Naive B cell (primary cell): ENCODE measurements around the gene CDKN2AIPNL. TPM values are rescaled to one million over a fixed set of nuclear protein-coding genes. Genes with fewer than 3 reads are reported as not detected.
"Not testable (repeated sequence)": the region's sequence is repeated elsewhere in the genome, so short reads cannot be mapped to it uniquely, and the experiment has no call there.

Source experiments
- ATAC-seq, 2 donors: fragments of 150-1000 bp; cut with Tn5 transposase; 2 replicates each; pipeline ENCODE4 v1.10.0; 2021; ENCODE audit warnings: low read depth in 2 of 2, mild to moderate bottlenecking in 2 of 2, moderate library complexity in 2 of 2
- DNase-seq: peaks from one replicate; pipeline ENCODE4 v3.0.0; 2022
- H3K27ac Mint-ChIP-seq, 6 donors: one replicate each; pipeline ENCODE4 v1.8.0; 2020 to 2022; ENCODE audit warnings: mild to moderate bottlenecking in 6 of 6, mixed read lengths in 6 of 6, moderate library complexity in 5 of 6, inconsistent platforms in 2 of 6
- H3K27me3 Mint-ChIP-seq, 3 donors: one replicate each; pipeline ENCODE4 v1.8.0; 2021 to 2022; ENCODE audit warnings: mixed read lengths in 3 of 3, mild to moderate bottlenecking in 1 of 3
- H3K36me3 Mint-ChIP-seq, 2 donors: one replicate each; pipeline ENCODE4 v1.8.0; 2020 to 2022; ENCODE audit warnings: mixed read lengths in 2 of 2, inconsistent platforms in 1 of 2, mild to moderate bottlenecking in 1 of 2
- H3K4me1 Mint-ChIP-seq, 3 donors: one replicate each; pipeline ENCODE4 v1.8.0; 2020 to 2022; ENCODE audit warnings: mixed read lengths in 3 of 3, inconsistent platforms in 1 of 3, mild to moderate bottlenecking in 1 of 3, moderate library complexity in 1 of 3
- H3K4me3 Mint-ChIP-seq, 8 donors: one replicate each; pipeline ENCODE4 v1.8.0; 2020 to 2022; ENCODE audit warnings: mild to moderate bottlenecking in 8 of 8, mixed read lengths in 8 of 8, moderate library complexity in 8 of 8, inconsistent platforms in 2 of 8
- H3K9me3 Mint-ChIP-seq, 7 donors: one replicate each; pipeline ENCODE4 v1.8.0; 2020 to 2022; ENCODE audit warnings: mixed read lengths in 7 of 7, mild to moderate bottlenecking in 5 of 7, inconsistent platforms in 2 of 7, moderate library complexity in 1 of 7
- polyA plus RNA-seq, 6 donors: library from polyadenylated mRNA; unstranded; fragments of 300-500 nt; fragmentation: Illumina TruSeq; gene quantifications; one replicate each; pipeline ENCODE4 v1.2.3, GENCODE V29; 2021; ENCODE audit warnings: low read depth in 6 of 6

Gene CDKN2AIPNL
- polyA plus RNA-seq, 6 donors from 2014 or later: 32.4 to 55.2 (median 37.0) TPM

DNA sequence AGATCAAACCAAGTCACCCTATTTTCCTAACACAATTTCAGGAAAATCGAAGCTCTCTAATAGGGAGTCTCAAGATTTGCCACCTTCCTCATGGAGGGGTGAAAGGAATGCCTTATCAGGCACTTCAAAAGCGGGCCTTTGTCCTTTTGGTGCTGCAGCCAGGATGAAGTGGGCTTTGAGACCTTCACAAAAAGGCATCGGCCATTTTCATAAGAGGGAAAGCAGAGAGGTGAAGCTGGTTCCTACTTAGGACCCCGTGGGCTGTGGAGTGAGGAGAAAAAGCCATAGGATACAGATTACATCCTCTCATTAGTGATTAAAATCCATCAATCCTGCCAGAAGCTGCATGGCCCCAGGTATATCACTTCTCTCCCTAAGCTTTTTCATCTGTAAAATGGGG is 859 bp downstream of the CDKN2AIPNL start:
- no peak for DNase-seq
- H3K4me1 Mint-ChIP-seq: peaks cover 16 to 39% (median 32%) of the 10 kb centered on the region in 3 donors
- peak overlapping the region in 5 of 6 donors; percentile 56 to 93 (median 82) for H3K27ac Mint-ChIP-seq
- no peaks in the 10 kb centered on the region for H3K36me3 Mint-ChIP-seq
- ATAC-seq: no peak
- no peaks in the 10 kb centered on the region for H3K27me3 Mint-ChIP-seq
- H3K4me3 Mint-ChIP-seq: peak overlapping the region; percentile 90 to 96 (median 94)
- no peaks in the 10 kb centered on the region for H3K9me3 Mint-ChIP-seq

DNA sequence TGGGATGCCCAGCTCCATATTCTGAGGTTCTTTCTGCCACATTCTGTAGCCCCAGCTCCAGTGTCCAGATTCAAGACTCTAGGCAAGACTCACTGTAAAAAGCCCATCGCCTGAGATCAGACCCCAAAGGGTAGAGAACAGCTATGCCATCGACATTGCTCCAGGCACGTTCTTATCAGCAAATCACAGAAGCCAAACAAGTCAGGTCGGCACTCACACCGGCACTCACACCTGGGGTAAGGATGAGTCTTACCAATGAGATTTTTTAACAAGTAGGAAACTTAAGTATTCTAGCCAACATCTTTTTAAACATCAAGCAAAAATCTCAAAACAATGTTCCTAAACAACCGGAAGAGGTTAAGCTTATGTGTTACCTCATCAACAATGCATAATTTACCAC is 2.4 kb downstream of the CDKN2AIPNL start:
- DNase-seq: no peak
- Mint-ChIP-seq H3K4me3 (peak overlapping the region in 4 of 8 donors; percentile 7 to 93 (median 32)), H3K9me3 (no peaks in the 10 kb centered on the region), H3K36me3 (no peaks in the 10 kb centered on the region), H3K27ac (no peak overlapping the region), H3K4me1 (peaks cover 16 to 39% (median 32%) of the 10 kb centered on the region in 3 donors), H3K27me3 (no peaks in the 10 kb centered on the region)
- ATAC-seq: no peak

DNA sequence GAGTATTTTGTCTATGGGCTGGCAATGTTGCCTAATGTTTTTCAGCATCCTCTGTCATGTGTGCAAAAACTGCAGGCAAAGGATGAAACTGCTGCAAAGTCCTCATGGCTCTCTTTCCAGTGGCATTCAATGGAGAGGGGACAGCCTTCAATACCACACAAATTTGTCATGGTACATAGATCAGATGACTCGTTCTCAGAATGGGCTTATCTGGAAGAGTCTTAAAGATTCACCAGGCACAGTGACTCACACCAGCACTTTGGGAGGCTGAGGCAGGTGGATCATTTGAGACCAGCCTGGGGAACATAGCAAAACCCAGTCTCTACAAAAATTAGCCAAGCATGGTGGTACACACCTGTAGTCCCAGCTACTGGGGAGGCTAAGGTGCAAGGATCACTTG is 5.3 kb downstream of the CDKN2AIPNL start:
- peaks cover 9 to 27% (median 20%) of the 10 kb centered on the region in 3 donors for H3K4me1 Mint-ChIP-seq
- no peak overlapping the region for H3K27ac Mint-ChIP-seq

DNA sequence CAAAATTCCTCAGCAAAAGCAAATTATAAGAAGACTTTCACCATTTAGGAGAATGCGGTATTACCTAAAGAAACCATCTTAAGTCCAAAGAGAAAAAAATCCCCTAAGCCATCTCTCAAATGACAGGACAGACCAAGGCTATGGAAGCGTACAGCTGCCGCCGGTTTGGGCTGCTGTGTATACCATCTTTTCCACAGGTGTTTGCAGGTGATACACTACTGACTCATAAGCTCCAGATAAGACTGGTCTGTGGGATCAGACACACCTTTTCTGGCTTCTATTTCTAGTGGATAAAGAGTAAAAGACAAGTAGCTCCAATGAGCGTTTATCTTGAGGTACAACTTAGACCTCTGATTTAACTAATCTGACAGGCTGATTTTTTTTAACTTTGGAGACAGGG is 7.7 kb downstream of the CDKN2AIPNL start:
- H3K27ac Mint-ChIP-seq: no peak overlapping the region
- no peaks in the 10 kb centered on the region for H3K9me3 Mint-ChIP-seq

More for the DNA sequence above, 5.3 kb downstream of the CDKN2AIPNL start:
- DNase-seq (no peak), ATAC-seq (no peak)
- H3K4me3 Mint-ChIP-seq: no peak overlapping the region
- no peaks in the 10 kb centered on the region for H3K27me3 Mint-ChIP-seq
- peaks cover 0 to 4% of the 10 kb centered on the region in 2 donors for H3K36me3 Mint-ChIP-seq
- H3K9me3 Mint-ChIP-seq: no peaks in the 10 kb centered on the region

DNA sequence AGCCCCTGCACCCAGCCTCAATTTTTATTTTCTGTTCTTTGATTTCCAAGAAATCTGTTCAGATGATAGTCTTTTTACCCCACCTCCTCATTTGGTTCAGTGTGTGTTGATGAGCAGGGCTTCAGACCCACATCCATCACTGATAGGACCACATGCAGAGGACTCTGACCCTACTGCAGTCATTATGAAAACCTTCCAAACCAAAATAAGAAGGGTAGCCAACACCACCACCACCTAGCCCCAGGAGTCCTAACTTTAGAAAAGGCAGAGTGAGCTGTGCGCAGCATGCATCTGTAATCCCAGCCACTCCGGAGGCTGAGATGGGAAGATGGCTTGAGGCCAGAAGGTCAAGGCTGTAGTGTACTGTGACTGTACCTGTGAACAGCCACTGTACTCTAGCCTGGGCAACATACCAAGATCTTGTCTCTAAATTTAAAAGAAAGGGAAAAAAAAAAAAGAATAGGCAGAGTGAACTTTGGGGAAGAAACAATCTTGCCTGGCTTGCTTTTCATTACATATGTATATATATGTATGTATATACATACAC is 13.0 kb downstream of the CDKN2AIPNL start:
- Mint-ChIP-seq H3K36me3 (peaks cover 0 to 17% of the 10 kb centered on the region in 2 donors), H3K9me3 (no peaks in the 10 kb centered on the region), H3K4me1 (peaks cover 0 to 3% (median 0%) of the 10 kb centered on the region in 3 donors), H3K27ac (peak overlapping the region in 1 of 6 donors; percentile 42), H3K27me3 (no peaks in the 10 kb centered on the region), H3K4me3 (peak overlapping the region in 1 of 8 donors; percentile 54)
- DNase-seq (no peak), ATAC-seq (no peak)

More for the DNA sequence above, 7.7 kb downstream of the CDKN2AIPNL start:
- Mint-ChIP-seq H3K4me3 (no peak overlapping the region), H3K27me3 (no peaks in the 10 kb centered on the region), H3K36me3 (peaks cover 0 to 10% of the 10 kb centered on the region in 2 donors), H3K4me1 (peaks cover 0 to 4% (median 3%) of the 10 kb centered on the region in 3 donors)
- DNase-seq (no peak), ATAC-seq (no peak)

DNA sequence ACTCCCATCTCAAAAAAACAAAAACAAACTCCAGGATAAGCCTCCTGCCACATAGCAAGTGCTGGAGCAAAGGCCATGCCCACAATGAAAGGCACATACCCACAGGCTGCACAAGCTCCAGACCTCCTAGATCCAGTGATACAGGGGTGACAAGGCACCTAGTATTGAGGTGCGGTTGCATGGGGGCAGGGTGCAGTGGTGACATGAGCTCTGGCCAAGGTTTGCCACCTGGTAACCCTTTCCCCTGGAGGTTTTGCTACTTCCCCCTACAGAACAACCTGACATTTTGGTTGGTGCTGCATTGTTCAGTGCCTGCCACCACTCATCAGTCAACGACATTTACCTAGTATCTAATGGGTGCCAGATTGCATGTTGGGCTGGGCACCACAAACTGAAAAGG is 14.5 kb downstream of the CDKN2AIPNL start:
- Mint-ChIP-seq H3K4me3 (no peak overlapping the region), H3K9me3 (no peaks in the 10 kb centered on the region), H3K27ac (peak overlapping the region in 3 of 6 donors; percentile 30 to 52 (median 33)), H3K36me3 (peaks cover 0 to 23% of the 10 kb centered on the region in 2 donors), H3K4me1 (peaks cover 0 to 3% (median 0%) of the 10 kb centered on the region in 3 donors), H3K27me3 (no peaks in the 10 kb centered on the region)
- no peak for DNase-seq
- ATAC-seq: no peak

DNA sequence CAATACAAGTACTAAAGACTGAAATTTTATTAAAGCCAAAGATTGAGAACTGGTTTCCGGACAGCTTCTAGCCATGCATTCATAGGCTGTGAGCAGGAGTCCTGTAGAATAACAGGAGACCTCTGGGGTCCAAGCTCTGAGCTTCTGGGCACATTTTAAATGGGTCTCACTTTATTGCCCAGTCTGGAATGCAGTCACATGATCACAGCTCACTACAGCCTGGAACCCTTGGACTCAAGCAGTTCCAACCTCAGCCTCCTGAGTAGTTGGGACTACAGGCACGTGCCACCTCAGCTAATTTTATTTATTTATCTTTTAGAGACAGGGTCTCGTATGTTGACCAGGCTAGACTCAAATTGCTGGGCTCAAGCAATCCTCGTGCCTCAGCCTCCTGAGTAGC is 15.4 kb downstream of the CDKN2AIPNL start:
- peaks cover 0 to 3% (median 0%) of the 10 kb centered on the region in 3 donors for H3K4me1 Mint-ChIP-seq

DNA sequence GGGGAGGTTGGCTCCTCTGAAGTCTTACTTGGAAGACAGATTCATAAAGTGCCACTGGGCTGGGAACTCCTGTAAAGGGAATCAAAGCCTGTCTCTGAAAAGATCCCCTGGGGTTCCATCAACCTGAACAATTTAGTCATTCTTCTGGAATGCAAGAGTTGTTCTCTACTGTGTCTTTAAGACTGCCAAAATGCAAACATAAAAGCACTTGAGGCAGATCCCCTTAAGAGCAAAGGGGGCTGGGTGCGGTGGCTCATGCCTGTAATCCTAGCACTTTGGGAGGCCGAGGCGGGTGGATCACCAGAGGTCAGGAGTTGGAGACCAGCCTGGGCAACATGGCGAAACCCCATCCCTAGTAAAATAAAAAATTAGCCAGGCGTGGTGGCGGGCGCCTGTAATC is 16.7 kb downstream of the CDKN2AIPNL start:
- DNase-seq: no peak
- Mint-ChIP-seq H3K9me3 (no peaks in the 10 kb centered on the region), H3K27ac (peak overlapping the region in 1 of 6 donors; percentile 76), H3K4me1 (peaks cover 0 to 3% (median 0%) of the 10 kb centered on the region in 3 donors), H3K36me3 (peaks cover 0 to 26% of the 10 kb centered on the region in 2 donors), H3K27me3 (no peaks in the 10 kb centered on the region), H3K4me3 (no peak overlapping the region)
- ATAC-seq: no peak

More for the DNA sequence above, 15.4 kb downstream of the CDKN2AIPNL start:
- Mint-ChIP-seq H3K4me3 (no peak overlapping the region), H3K9me3 (no peaks in the 10 kb centered on the region), H3K36me3 (peaks cover 0 to 25% of the 10 kb centered on the region in 2 donors), H3K27me3 (no peaks in the 10 kb centered on the region), H3K27ac (no peak overlapping the region)
- ATAC-seq (no peak), DNase-seq (no peak)

DNA sequence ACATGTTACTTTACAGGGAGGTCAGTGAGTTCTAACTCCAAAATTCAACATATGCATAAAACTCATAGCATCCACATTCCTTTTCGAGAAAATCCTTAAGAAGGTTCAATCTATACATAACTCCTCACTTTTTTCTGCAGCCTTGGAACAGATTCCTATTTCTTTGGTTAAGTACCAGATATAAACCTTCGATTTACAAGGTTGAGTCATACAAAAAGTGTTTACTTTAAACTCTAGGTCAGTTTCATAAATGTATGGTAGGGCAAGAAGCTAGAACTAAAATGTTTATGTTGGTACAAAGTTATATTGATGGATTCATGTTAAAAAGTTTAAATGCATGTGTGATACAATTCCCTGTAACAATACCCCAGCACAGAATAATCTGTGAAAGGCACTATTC is 19.4 kb downstream of the CDKN2AIPNL start:
- no peak for ATAC-seq
- peaks cover 0 to 28% of the 10 kb centered on the region in 2 donors for H3K36me3 Mint-ChIP-seq
- H3K4me3 Mint-ChIP-seq: no peak overlapping the region
- peak overlapping the region in 1 of 6 donors; percentile 28 for H3K27ac Mint-ChIP-seq
- peaks cover 0 to 2% (median 0%) of the 10 kb centered on the region in 7 donors for H3K9me3 Mint-ChIP-seq
- no peak for DNase-seq
- no peaks in the 10 kb centered on the region for H3K27me3 Mint-ChIP-seq
- no peaks in the 10 kb centered on the region for H3K4me1 Mint-ChIP-seq

DNA sequence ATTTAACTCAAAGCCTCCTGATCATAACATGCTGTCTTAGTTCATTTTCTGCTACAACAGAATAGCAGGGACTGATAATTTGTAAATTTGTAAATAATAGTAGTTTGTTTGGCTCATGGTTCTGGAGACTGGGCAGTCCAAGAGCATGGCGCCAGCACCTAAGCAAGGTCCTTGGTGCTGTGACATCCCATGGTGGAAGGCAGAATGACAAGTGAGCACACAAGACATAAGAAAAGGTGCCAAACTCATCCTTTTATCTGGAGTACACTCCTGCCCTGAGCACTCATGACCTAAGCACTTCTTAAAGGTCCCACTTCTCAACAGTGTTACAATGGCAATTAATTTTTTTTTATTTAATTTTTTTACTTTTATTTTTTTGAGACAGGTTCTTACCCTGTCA is 24.2 kb downstream of the CDKN2AIPNL start:
- Mint-ChIP-seq H3K27me3 (no peaks in the 10 kb centered on the region), H3K36me3 (peaks cover 10 to 33% of the 10 kb centered on the region in 2 donors), H3K9me3 (peaks cover 0 to 2% (median 0%) of the 10 kb centered on the region in 7 donors), H3K4me3 (no peak overlapping the region), H3K4me1 (peaks cover 6 to 9% (median 7%) of the 10 kb centered on the region in 3 donors), H3K27ac (peak overlapping the region in 1 of 6 donors; percentile 84)
- DNase-seq: no peak
- ATAC-seq: no peak

DNA sequence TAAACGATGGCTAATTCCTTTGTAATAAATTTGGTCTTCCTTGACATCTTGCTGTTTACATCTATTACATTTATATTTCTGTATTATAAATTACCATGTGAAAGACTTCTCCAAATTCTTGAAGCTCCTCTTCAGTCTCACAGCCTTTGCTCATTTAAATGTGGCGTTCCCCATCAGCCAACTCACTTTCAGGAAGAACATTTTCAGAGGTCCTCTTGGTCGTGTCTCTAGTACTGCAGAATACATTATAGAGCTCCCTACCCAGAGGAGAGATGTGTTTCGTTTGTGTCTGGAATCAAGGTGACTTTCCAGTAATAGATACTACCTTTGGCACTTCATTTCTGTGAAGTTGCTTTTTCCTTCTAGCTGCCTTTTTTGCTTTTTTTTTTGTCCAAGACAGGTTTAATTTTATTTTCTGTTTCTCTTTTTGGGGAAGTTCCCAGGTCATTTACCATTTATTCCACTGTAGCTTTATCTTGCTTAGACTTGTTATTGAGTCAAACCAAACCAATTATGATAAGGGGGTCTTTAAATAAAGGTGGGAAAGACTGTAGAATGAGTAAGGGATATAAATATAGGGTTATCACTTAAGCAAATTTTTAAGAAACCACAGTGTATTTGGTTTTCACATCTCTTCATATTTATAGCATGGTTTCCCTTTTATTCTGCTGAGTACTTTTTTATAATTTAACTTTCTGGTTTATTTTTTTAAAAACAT is 27.5 kb downstream of the CDKN2AIPNL start:
- peaks cover 10 to 22% of the 10 kb centered on the region in 2 donors for H3K36me3 Mint-ChIP-seq

DNA sequence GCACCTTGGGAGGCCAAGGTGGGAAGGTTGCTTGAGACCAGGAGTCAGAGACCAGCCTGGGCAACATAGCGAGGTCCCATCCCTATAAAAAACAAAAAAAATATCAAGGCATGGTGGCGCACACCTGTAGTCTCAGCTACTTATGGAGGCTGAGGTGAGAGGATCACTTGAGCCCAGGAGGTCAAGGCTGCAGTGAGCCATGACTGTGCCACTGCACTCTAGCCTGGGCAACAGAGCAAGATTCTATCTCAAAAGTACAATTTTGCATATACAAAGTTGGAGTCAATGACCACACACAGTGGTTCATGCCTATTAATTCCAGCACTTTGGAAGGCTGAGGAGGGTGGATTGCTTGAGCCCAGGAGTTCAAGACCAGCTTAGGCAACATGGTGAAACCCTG is 29.5 kb downstream of the CDKN2AIPNL start:
- H3K4me3 Mint-ChIP-seq, H3K9me3 Mint-ChIP-seq, H3K27me3 Mint-ChIP-seq, DNase-seq, H3K27ac Mint-ChIP-seq, H3K4me1 Mint-ChIP-seq, ATAC-seq: not testable (repeated sequence)
- H3K36me3 Mint-ChIP-seq: peaks cover 10 to 11% of the 10 kb centered on the region in 2 donors

More for the DNA sequence above, 27.5 kb downstream of the CDKN2AIPNL start:
- Mint-ChIP-seq H3K4me1 (peaks cover 6 to 9% (median 7%) of the 10 kb centered on the region in 3 donors), H3K9me3 (peaks cover 0 to 2% (median 0%) of the 10 kb centered on the region in 7 donors), H3K27me3 (no peaks in the 10 kb centered on the region), H3K4me3 (no peak overlapping the region), H3K27ac (peak overlapping the region in 2 of 6 donors; percentile 55 to 66)
- DNase-seq (no peak), ATAC-seq (no peak)

DNA sequence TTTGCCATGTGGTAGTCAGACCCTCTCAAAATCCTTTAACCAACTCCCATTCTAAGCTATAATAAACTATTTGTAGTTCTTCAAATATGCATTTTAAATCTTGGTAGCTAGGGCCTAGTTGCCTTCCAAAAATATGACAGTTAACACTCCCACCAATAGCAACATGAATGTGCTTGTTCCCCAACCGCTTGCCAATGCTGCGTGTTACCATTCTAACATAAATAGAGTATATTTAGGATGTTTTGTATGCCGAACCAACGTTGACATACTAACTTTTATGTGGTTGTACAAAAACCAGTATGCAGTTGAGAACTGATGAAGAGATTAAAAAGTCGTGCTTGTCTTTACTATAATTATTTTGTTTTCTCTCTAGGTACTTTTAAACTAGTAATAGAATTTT is 31.3 kb downstream of the CDKN2AIPNL start:
- Mint-ChIP-seq H3K9me3 (no peaks in the 10 kb centered on the region), H3K36me3 (peaks cover 10 to 11% of the 10 kb centered on the region in 2 donors), H3K27me3 (no peaks in the 10 kb centered on the region), H3K4me1 (peaks cover 8 to 10% (median 9%) of the 10 kb centered on the region in 3 donors), H3K4me3 (no peak overlapping the region), H3K27ac (no peak overlapping the region)
- ATAC-seq (no peak), DNase-seq (no peak)

DNA sequence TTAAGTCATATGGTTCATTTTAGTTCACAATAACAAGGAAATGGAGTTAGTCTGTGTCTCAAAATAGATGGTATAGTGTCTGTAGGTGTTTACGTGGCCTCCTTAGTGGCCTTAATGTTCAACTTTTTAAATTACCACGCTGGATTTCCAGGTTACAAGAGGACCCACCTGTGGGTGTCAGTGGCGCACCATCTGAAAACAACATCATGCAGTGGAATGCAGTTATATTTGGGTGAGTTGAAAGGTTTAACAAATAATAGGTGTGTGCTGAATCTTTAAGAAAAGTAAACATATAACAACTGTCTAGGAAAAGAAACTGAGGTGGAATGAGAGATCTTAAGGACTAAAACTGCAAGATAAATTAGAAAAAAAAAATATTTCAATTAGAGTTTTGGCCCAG is 37.4 kb downstream of the CDKN2AIPNL start:
- Mint-ChIP-seq H3K9me3 (no peaks in the 10 kb centered on the region), H3K27me3 (no peaks in the 10 kb centered on the region), H3K27ac (peak overlapping the region in 1 of 6 donors; percentile 44), H3K4me3 (peak overlapping the region in 1 of 8 donors; percentile 94), H3K36me3 (peaks cover 0 to 6% of the 10 kb centered on the region in 2 donors), H3K4me1 (peaks cover 28 to 44% (median 41%) of the 10 kb centered on the region in 3 donors)
- ATAC-seq: no peak
- no peak for DNase-seq
